Large intestine (tissue), 3 donors: ENCODE results near the gene VKORC1L1. TPM values are rescaled to one million over a fixed set of nuclear protein-coding genes. Genes with fewer than 3 reads are reported as not detected.
"Not testable (repeated sequence)": the region's sequence is repeated elsewhere in the genome, so short reads cannot be mapped to it uniquely, and the experiment has no call there.

Experiments used
- DNase-seq, 2 donors: peaks; one replicate each; pipeline versions ENCODE4 v3.0.0 to v3.0.0-alpha.2; 2013
- H3K27ac ChIP-seq: one replicate; pipeline ENCODE4 v1.5.1; 2013; ENCODE audit warnings: low read length
- H3K27me3 ChIP-seq: 2 replicates; pipeline ENCODE4 v1.6.1; 2013; ENCODE audit warnings: low read length; ENCODE audit not compliant: control insufficient read depth, insufficient read depth
- H3K36me3 ChIP-seq: 2 replicates; pipeline ENCODE4 v1.6.1; 2013; ENCODE audit warnings: low read length; ENCODE audit not compliant: control insufficient read depth, insufficient read depth
- H3K4me1 ChIP-seq: one replicate; pipeline ENCODE4 v1.6.1; 2013; ENCODE audit warnings: low read length; ENCODE audit not compliant: control insufficient read depth, insufficient read depth
- H3K4me3 ChIP-seq: one replicate; pipeline ENCODE4 v1.5.1; 2013; ENCODE audit warnings: low read length
- H3K9me3 ChIP-seq: one replicate; pipeline ENCODE4 v1.6.1; 2013; ENCODE audit warnings: mild to moderate bottlenecking, low read depth, low read length, moderate library complexity; ENCODE audit not compliant: control insufficient read depth
- WGBS: methylation state at CpG from one replicate; pipeline ENCODE4 v1.1.5; 2013; ENCODE audit warnings: low lambda C conversion rate; ENCODE audit not compliant: insufficient coverage; 5-methylcytosine and 5-hydroxymethylcytosine counted together
- polyA plus RNA-seq: library from polyadenylated mRNA; unstranded; fragments of 120-200 nt; gene quantifications from one replicate; pipeline ENCODE4 v1.2.1, GENCODE V29; 2013

VKORC1L1 gene
- polyA plus RNA-seq, 1 donor = 29.3 TPM

- not testable (repeated sequence) for H3K27me3 ChIP-seq, H3K4me3 ChIP-seq, H3K4me1 ChIP-seq, DNase-seq, H3K36me3 ChIP-seq, H3K27ac ChIP-seq, H3K9me3 ChIP-seq
- 80% methylated on average over 1 of the region's 3 CpGs for WGBS
Measured at GRCh38 chr7:65853426-65853825, 19.4 kb upstream of the VKORC1L1 start.

- H3K36me3 ChIP-seq, DNase-seq, H3K4me3 ChIP-seq, H3K27ac ChIP-seq, H3K9me3 ChIP-seq, H3K27me3 ChIP-seq, H3K4me1 ChIP-seq: not testable (repeated sequence)
- 90% methylated on average over 3 of the region's 7 CpGs for WGBS
Measured at GRCh38 chr7:65853892-65854291, 19.0 kb upstream of the VKORC1L1 start.

- DNase-seq, H3K9me3 ChIP-seq, H3K4me1 ChIP-seq, H3K27ac ChIP-seq, H3K4me3 ChIP-seq, H3K27me3 ChIP-seq, H3K36me3 ChIP-seq: not testable (repeated sequence)
- no CpG with 5 or more reads among the region's 5 CpGs for WGBS
Measured at GRCh38 chr7:65857321-65857894, 15.5 kb upstream of the VKORC1L1 start.

- WGBS = no CpG with 5 or more reads among the region's 4 CpGs
- not testable (repeated sequence) for H3K27ac ChIP-seq
Measured at GRCh38 chr7:65858660-65859059, 14.2 kb upstream of the VKORC1L1 start.

GRCh38 chr7:65866244-65866643 is 6.6 kb upstream of the VKORC1L1 start:
- not testable (repeated sequence) for H3K9me3 ChIP-seq, DNase-seq, H3K4me3 ChIP-seq, H3K36me3 ChIP-seq, H3K27ac ChIP-seq, H3K27me3 ChIP-seq, H3K4me1 ChIP-seq
- WGBS = no CpG with 5 or more reads among the region's 3 CpGs

More at GRCh38 chr7:65858660-65859059, 14.2 kb upstream of the VKORC1L1 start:
- not testable (repeated sequence) for H3K27me3 ChIP-seq, H3K9me3 ChIP-seq, H3K36me3 ChIP-seq, DNase-seq, H3K4me3 ChIP-seq, H3K4me1 ChIP-seq

- not testable (repeated sequence) for H3K36me3 ChIP-seq, H3K4me1 ChIP-seq, H3K27ac ChIP-seq, H3K9me3 ChIP-seq, DNase-seq, H3K4me3 ChIP-seq, H3K27me3 ChIP-seq
- no CpG with 5 or more reads among the region's 2 CpGs for WGBS
Measured at GRCh38 chr7:65867681-65868080, 5.2 kb upstream of the VKORC1L1 start.

GRCh38 chr7:65869312-65869711 is 3.6 kb upstream of the VKORC1L1 start:
- DNase-seq = peak; percentile 25 to 46
- H3K4me3 ChIP-seq, H3K9me3 ChIP-seq, H3K4me1 ChIP-seq, H3K27me3 ChIP-seq, H3K36me3 ChIP-seq: not testable (repeated sequence)
- 100% methylated on average over 1 of the region's 5 CpGs for WGBS
- peak overlapping the region; percentile 36 for H3K27ac ChIP-seq

GRCh38 chr7:65871451-65871850 is 1.4 kb upstream of the VKORC1L1 start:
- H3K36me3 ChIP-seq, H3K9me3 ChIP-seq, H3K4me3 ChIP-seq, H3K4me1 ChIP-seq, DNase-seq, H3K27me3 ChIP-seq, H3K27ac ChIP-seq: not testable (repeated sequence)
- no CpG with 5 or more reads among the region's 2 CpGs for WGBS

- H3K9me3 ChIP-seq, H3K27me3 ChIP-seq, H3K4me1 ChIP-seq, H3K36me3 ChIP-seq: not testable (repeated sequence)
- H3K4me3 ChIP-seq = peak overlapping the region; percentile 83
- peak; percentile 1 to 55 for DNase-seq
- WGBS = no CpG with 5 or more reads among the region's 57 CpGs
- H3K27ac ChIP-seq = peak overlapping the region; percentile 73
Measured at GRCh38 chr7:65873582-65874193, 814 bp downstream of the VKORC1L1 start.

- H3K36me3 ChIP-seq, H3K9me3 ChIP-seq, H3K4me1 ChIP-seq, H3K27ac ChIP-seq, H3K4me3 ChIP-seq, DNase-seq, H3K27me3 ChIP-seq: not testable (repeated sequence)
- WGBS = no CpG with 5 or more reads among the region's 4 CpGs
Measured at GRCh38 chr7:65875715-65876114, 2.8 kb downstream of the VKORC1L1 start.
